Measurements from ENCODE around the gene FILIP1L.

GRCh38 chr3:99839613-99840012 is 274.7 kb downstream of the FILIP1L start:
- TF ChIP-seq CTCF (IDR thresholded peaks at IDR 0.05) (no peak), EZH2 (IDR thresholded peaks at IDR 0.05; ENCODE audit: borderline replicate concordance, insufficient read depth, low read depth, low read length, poor library complexity, severe bottlenecking) (no peak)

Measured in B cell (primary cell).